ENCODE data around the gene HYDIN. TPM values are rescaled to one million over a fixed set of nuclear protein-coding genes. Genes with fewer than 3 reads are reported as not detected.

The HYDIN gene
- total and polyA plus RNA-seq, 2 experiments from 2014 or later, result 3.1 to 7.7 TPM

- TF ChIP-seq REST (IDR thresholded peaks at IDR 0.05; ENCODE audit: unreplicated experiment) (no peak), NANOG (IDR thresholded peaks at IDR 0.05; ENCODE audit: borderline replicate concordance) (no peak), STAT1 (IDR thresholded peaks at IDR 0.05; ENCODE audit: unreplicated experiment) (no peak), ZNF331 (CRISPR knock-in tag; IDR thresholded peaks at IDR 0.05; ENCODE audit: low read depth) (no peak), EZH2 (IDR thresholded peaks at IDR 0.05; ENCODE audit: low read depth, unreplicated experiment) (no peak)
Observed at GRCh38 chr16:71205482-71206131, 24.9 kb downstream of the HYDIN start (continued).

GRCh38 chr16:71203631-71204030, 26.9 kb downstream of the HYDIN start:
- no peak for ATAC-seq
- peaks cover 3% of the 10 kb centered on the region; the same call in 1 of the 3 replicates for H3K4me1 Mint-ChIP-seq
- H3K4me2 ChIP-seq, result no peak overlapping the region
- TF ChIP-seq REST (IDR thresholded peaks at IDR 0.05; ENCODE audit: unreplicated experiment) (no peak), CTCF (conservative IDR thresholded peaks at IDR 0.05; ENCODE audit: low read depth in 2 of 2) (no peak), CREB1 (CRISPR knock-in tag; IDR thresholded peaks at IDR 0.05; ENCODE audit: low read depth) (no peak), ZNF331 (CRISPR knock-in tag; IDR thresholded peaks at IDR 0.05; ENCODE audit: low read depth) (no peak), EZH2 (IDR thresholded peaks at IDR 0.05; ENCODE audit: low read depth, unreplicated experiment) (no peak), ZNF114 (CRISPR knock-in tag; IDR thresholded peaks at IDR 0.05) (no peak), POLR2AphosphoS5 (IDR thresholded peaks at IDR 0.05; ENCODE audit: low read depth) (no peak), STAT1 (IDR thresholded peaks at IDR 0.05; ENCODE audit: unreplicated experiment) (no peak)

More at GRCh38 chr16:71203631-71204030, 26.9 kb downstream of the HYDIN start:
- Histone ChIP-seq H3K27ac (ENCODE audit: low read depth) (no peak overlapping the region), H3K36me3 (ENCODE audit: insufficient read depth) (no peaks in the 10 kb centered on the region), H3K4me1 (ENCODE audit: insufficient read depth) (no peaks in the 10 kb centered on the region), H3K27me3 (ENCODE audit: insufficient read depth) (no peaks in the 10 kb centered on the region), H3K9me2 (ENCODE audit: insufficient read depth) (peaks cover 16% of the 10 kb centered on the region), H2AFZ (no peak overlapping the region), H3F3A (replicated peaks; ENCODE audit: low read depth) (no peaks in the 10 kb centered on the region), H3K79me2 (replicated peaks; ENCODE audit: insufficient read depth) (no peaks in the 10 kb centered on the region), H4K20me1 (replicated peaks; ENCODE audit: insufficient read depth) (no peaks in the 10 kb centered on the region), H3K4me3 (no peak overlapping the region)
- no peaks in the 10 kb centered on the region; the same call in 1 of the 3 replicates for H3K36me3 Mint-ChIP-seq (ENCODE audit: low read depth)
- no peaks in the 10 kb centered on the region for H3K27me3 Mint-ChIP-seq (ENCODE audit: insufficient read depth, low read depth, poor library complexity)
- no peak for DNase-seq (ENCODE audit: low spot score)
- H3K27ac Mint-ChIP-seq, result no peak overlapping the region
- H3K4me3 Mint-ChIP-seq, result no peak overlapping the region
- H3K9me3 Mint-ChIP-seq, result peaks cover 28% of the 10 kb centered on the region

Data from GM23338 (cell line).